HG03521 (cell line): ENCODE data around the gene ACTR5.

Source experiments
- ATAC-seq: cut with Tn5 transposase; IDR thresholded peaks from one replicate; pipeline ENCODE4 v1.9.1; 2021; ENCODE audit warnings: mild to moderate bottlenecking, moderate library complexity; ENCODE audit not compliant: unreplicated experiment

ACTR5 gene

GRCh38 chr20:38748097-38748860 is at the start of gene ACTR5:
Gene ACTR5, plus strand, starts transcription at chr20:38748460. Its CDS starts 19 bp downstream, at chr20:38748479.
- peak; percentile 80 for ATAC-seq

GRCh38 chr20:38698541-38698940 is 49.7 kb upstream of the ACTR5 start:
- ATAC-seq = no peak

GRCh38 chr20:38700141-38700540 is 48.1 kb upstream of the ACTR5 start:
- no peak for ATAC-seq

GRCh38 chr20:38700926-38701325 is 47.3 kb upstream of the ACTR5 start:
- no peak for ATAC-seq

DNA sequence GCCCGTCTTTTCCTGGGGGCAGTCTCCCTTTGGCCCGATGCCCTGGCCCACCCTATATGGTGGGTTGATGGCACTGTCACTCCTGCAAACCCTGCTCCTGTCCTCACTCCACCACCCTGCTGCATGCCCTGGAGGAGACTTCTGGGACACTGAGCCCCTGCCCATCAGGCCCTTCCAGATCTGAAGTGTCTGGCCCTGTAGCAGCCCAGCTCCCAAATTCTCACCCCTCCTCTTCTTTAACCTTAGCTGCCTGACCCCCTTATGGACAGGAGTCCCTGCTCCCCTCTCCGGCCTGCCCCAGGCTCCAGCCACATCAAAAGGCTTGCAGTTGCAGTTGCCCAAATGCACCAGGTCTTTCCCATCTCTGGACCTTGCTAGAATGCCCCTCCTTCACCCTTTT is 44.7 kb upstream of the ACTR5 start:
- no peak for ATAC-seq

GRCh38 chr20:38704136-38704535 is 44.1 kb upstream of the ACTR5 start:
- ATAC-seq = no peak

DNA sequence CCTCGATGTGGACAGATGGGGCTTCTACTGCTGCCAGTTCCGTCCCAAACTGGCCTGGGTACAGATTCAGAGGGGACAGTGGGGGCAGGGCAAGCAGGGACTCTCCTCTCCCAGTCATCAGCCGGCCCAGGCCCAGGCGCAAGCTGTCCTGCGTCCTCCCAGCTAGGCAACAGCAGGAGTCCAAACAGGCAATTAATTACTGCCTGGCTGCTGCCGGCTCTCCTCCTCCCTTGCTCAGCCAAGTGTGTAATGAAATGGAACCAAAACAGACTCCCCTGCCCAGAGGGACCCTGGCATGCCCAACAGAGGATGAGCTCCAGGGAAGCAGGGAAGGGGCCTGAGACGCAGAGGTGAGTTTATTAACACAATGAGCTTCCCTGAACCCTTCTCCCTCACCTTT is 41.8 kb upstream of the ACTR5 start:
- no peak for ATAC-seq

GRCh38 chr20:38714308-38714707 is 34.0 kb upstream of the ACTR5 start:
- no peak for ATAC-seq

GRCh38 chr20:38715646-38716045 is 32.6 kb upstream of the ACTR5 start:
- no peak for ATAC-seq

DNA sequence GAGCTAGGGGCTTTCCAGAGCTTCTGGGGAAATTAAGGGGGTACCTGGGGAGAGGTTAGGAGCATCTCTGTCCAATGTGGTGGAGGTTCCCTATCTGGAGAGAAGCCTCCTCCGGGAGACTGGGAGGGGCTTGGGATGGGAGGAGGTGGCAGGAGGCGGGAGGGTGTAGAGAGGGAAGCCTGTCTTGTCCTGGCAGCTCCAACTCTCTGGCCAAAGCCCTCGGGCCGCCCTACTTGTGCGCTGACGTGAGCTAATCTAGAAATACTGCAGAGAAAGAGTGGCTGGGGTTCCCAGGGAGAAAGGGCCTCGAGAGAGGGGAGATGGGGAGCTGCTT is 25.6 kb upstream of the ACTR5 start:
- ATAC-seq = no peak

DNA sequence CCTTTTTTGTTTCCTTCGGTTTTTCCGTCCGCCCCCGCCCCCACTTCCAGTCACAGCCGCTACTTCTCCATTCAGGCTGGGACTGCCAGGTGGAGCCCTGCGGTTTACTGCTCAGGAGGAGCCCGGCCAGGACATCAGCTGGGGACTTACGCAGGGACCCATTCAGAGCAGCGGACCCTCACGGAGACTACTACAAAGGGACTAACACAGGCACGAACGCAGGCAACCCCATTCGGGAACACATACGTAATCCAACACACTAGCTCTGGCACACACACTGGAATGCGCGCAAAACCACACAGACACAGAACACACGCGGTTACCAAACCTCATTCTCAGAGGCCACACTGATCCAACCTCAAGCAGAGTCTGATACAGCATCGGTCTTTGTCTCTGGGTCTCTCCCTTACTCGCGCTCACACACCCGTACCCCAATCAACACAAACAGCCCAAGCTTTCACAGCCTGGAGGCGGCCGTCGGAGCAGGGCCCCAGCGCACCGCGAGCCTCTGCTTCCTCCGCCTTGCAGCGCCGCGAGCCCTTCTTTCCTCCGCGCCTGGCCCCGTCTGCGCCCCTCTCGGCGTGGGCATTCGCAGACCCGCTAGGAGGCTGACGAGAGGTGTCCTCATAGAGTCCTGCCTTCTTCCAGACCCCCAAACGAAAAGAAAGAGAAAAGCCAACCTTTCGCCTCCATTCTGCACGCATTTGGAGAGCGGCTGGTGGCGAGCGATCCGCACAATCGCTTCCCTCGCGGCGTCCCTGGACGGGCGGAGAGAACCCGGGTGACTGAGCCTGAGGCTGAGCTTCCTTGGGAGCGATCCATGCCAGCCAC is 25.0 kb upstream of the ACTR5 start:
- ATAC-seq = no peak

DNA sequence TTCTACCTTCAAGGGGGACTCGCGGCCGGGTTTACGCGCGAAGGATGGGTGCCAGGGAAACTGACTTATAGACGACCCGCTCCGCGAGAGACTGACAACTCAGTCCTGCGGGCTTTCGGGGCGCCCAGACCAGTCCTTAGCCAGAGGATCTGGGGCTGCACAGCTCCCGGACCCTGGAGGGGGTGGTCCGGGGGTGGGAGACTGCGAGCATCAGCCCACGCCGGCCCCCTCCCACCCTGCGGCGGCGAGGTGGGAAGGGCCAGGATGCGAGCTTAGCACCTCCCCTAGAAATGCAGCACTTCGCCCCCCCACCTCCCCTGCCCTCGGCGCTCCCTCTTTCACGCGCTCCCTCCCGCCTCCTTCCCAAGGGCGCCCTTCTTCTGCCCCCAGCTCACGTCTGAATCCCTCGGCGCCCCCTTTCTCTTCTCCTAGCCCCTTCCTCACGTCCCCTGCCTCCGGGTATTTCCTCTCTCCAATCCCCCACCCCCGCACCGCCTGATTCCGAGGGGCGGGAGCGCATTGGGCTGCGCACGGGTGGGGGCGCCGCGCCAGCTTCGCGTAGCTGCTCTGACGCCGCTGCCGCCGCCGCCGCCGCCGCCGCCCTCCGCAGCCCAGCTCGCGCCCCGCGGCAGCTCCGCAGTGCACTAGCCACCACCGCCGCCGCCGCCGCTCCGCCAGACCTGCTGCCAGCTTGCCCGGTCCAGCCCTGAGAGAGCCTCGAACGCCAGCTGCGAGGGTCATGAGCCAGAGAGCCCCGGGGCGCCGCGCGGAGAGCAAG is 24.2 kb upstream of the ACTR5 start, which contains the start of gene SLC32A1:
SLC32A1 (plus strand) TSS at position 639 of the 778 bp plus-strand sequence. CDS start 239 bp downstream, outside the sequence.
- ATAC-seq = no peak

DNA sequence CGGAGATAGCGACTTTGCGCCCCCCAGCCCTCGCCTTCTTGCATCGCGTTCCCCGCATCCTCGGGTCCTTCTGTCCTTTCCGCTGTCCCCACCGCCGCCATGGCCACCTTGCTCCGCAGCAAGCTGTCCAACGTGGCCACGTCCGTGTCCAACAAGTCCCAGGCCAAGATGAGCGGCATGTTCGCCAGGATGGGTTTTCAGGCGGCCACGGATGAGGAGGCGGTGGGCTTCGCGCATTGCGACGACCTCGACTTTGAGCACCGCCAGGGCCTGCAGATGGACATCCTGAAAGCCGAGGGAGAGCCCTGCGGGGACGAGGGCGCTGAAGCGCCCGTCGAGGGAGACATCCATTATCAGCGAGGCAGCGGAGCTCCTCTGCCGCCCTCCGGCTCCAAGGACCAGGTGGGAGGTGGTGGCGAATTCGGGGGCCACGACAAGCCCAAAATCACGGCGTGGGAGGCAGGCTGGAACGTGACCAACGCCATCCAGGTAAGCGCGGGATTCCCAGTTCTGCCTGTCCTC is 23.6 kb upstream of the ACTR5 start:
- ATAC-seq = no peak

DNA sequence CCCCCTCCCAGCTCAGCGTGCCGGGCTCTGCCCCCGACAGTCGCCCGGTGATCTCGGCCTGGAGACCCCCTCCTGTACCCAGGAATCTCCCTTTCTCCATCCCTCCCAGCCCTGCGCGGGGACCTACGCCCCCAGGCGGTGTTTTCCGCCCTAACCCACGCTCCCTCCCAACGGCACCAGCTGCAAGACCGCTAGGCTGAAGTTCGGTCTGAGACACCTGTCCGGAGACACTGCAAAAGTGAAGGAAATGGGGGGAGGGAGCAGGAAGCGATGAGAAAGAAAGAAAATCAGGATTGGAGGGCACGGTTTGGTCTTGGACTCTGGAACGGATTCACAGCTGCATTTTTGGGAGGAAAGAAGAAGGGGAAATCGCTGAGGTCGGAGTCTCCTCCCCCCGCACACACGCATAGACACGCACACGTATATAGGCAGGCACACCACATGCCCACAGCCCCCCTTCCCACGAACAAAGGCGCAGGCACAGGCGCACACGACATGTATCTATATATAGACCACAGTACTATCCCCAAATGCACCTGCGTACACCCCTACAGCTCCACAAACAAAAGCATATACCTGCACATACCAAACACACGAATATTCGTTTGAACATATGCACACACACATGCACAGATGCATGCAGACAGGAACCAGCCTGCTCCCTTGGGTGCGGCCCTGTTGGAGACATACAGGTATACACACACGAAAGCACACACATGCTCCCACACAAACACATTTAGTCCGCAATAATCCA is 22.9 kb upstream of the ACTR5 start:
- no peak for ATAC-seq

DNA sequence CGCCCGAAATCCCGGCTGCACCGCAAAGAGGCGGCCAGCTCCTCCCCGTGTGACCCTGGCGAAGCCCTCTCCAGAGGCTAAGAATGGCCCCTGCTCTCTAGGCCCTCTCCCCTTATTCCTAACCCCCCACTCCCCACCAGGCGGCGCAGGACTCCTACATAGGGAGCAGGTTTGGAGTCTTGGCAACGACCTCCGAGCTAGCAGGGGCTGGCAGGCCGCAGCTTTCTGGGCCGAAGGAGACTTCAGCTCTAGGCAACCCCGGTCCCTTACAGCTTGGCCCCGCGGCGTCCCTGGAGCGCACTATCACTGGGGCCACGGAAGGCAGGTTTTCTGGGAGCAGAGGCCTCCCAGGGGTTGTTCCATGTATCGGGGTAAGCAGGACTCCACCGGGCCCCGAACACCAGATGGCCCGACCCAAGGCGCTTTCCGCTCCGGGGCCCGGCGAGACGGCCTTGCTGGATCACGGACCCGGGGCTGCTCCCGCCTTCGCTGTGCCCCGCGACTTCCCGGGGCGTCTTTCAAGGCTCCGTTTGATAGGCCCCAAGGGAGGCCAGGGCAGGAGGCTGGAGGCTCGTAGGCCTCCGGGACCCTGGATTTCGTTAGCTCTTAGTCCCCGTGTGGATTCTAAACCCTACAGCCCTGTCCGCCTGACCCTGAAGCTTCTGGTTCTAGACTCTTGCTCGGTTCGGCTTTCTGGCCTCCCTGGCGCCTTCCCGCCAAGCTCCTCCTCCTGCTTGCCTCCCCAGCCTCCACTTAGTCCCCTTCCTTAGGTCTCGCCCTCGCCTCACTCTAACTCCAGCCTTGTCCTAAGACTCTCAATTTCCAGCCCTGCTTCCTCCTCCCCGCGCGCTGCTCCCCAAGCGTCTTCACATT is 22.1 kb upstream of the ACTR5 start:
- no peak for ATAC-seq

DNA sequence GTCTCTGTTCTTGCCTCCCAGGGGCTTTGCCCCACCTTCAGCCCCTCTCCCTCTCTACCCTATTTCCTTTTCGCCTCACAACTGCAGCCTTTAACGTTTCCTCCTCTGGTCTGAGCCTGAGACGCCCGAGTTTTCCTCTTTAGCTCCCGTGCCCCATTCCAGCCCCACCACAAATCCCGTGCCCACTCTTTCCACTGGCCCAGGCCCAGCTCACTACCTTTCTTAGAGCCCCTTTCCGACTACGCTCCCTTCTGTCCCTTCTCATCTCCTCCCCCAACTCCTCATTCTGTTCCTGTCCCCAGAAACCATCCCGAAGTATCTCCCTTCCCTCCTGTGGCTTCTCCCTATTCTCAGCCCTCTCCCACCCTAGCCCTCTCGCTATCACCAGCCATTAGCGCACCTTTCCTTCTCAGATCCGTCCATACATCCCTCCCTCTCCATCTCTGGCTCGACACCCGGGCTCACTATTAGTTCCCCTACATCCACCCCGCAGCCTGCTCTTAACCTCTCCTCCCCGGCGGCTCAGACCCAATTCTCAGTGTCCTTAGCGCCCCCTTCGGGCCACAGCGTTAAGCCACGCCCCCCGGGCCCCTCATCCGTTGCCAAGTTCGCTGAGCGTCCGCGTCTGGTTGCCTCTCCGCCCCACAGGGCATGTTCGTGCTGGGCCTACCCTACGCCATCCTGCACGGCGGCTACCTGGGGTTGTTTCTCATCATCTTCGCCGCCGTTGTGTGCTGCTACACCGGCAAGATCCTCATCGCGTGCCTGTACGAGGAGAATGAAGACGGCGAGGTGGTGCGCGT is 21.3 kb upstream of the ACTR5 start:
- no peak for ATAC-seq

- ATAC-seq = no peak
These were observed 20.6 kb upstream of the ACTR5 start for GRCh38 chr20:38727607-38728190.

DNA sequence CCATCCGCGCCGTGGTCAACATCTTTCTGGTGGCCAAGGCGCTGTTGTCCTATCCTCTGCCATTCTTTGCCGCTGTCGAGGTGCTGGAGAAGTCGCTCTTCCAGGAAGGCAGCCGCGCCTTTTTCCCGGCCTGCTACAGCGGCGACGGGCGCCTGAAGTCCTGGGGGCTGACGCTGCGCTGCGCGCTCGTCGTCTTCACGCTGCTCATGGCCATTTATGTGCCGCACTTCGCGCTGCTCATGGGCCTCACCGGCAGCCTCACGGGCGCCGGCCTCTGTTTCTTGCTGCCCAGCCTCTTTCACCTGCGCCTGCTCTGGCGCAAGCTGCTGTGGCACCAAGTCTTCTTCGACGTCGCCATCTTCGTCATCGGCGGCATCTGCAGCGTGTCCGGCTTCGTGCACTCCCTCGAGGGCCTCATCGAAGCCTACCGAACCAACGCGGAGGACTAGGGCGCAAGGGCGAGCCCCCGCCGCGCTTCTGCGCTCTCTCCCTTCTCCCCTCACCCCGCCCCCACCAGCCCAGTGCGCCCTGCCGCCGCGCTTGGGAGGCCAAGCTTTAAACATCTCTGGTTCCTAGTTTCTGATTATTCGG is 20.0 kb upstream of the ACTR5 start:
- ATAC-seq = no peak
